HEK293 (cell line): ENCODE data around the gene MRPL32.

Experiments used
- CTCF ChIA-PET: fragments of 350-600 bp; formaldehyde crosslinking; extraction: SDS; loops from one replicate; lab custom pipeline; 2021; ENCODE audit warnings: antibody characterized with exemption; lab: Yijun Ruan, JAX
- POLR2A ChIA-PET: fragments of 300-600 bp; formaldehyde crosslinking; extraction: SDS; loops from one replicate; lab custom pipeline; 2020; ENCODE audit warnings: antibody characterized with exemption, inconsistent platforms; lab: Yijun Ruan, JAX
- H3K27ac ChIP-seq: fragments of 200-500 bp; sonication (Bioruptor generic); 2 replicates; pipeline ENCODE4 v1.5.1; 2014; ENCODE audit warnings: low read depth, low read length, control low read depth, inconsistent platforms; ENCODE audit errors: extremely low read depth
- H3K36me3 ChIP-seq, 2 experiments: fragments of 200-500 bp in 1 of 2; sonication (Bioruptor generic) in 1 of 2; 1 replicate in 1 of 2; 2 replicates in 1 of 2; pipeline ENCODE4 v1.5.1; 2014 to 2017; ENCODE audit warnings: inconsistent platforms in 2 of 2, low read length in 2 of 2; ENCODE audit not compliant: control insufficient read depth in 2 of 2, insufficient read depth in 1 of 2
- H3K4me1 ChIP-seq: fragments of 200-500 bp; sonication (Bioruptor generic); 2 replicates; pipeline ENCODE4 v1.5.1; 2014; ENCODE audit warnings: mild to moderate bottlenecking, low read length, inconsistent platforms; ENCODE audit not compliant: control insufficient read depth, insufficient read depth
- H3K4me3 ChIP-seq: 2 replicates; pipeline ENCODE4 v1.5.1; 2011; ENCODE audit warnings: low read depth, mild to moderate bottlenecking, control low read depth, low read length, moderate library complexity
- H3K9me3 ChIP-seq: fragments of 200-500 bp; sonication (Bioruptor generic); 2 replicates; pipeline ENCODE4 v1.5.1; 2014; ENCODE audit warnings: low read depth, low read length, inconsistent platforms; ENCODE audit not compliant: control insufficient read depth, insufficient read depth
- GFI1B ChIP-seq: fragments of 450-650 bp; formaldehyde crosslinking; IDR thresholded peaks from 2 replicates; pipeline ENCODE4 v1.5.1; 2016; ENCODE audit warnings: missing biosample characterization, missing genetic modification characterization
- HIC1 ChIP-seq: fragments of 450-650 bp; formaldehyde crosslinking; IDR thresholded peaks from 2 replicates; pipeline ENCODE4 v1.5.1; 2016; ENCODE audit warnings: missing biosample characterization, missing genetic modification characterization
- HOXA7 ChIP-seq: sonication (generic); formaldehyde crosslinking; IDR thresholded peaks from 2 replicates; pipeline ENCODE4 v1.8.1; 2022; ENCODE audit warnings: missing genetic modification reagents, borderline replicate concordance
- IKZF3 ChIP-seq: fragments of 450-650 bp; IDR thresholded peaks from 2 replicates; pipeline ENCODE4 v1.5.0; 2018; ENCODE audit warnings: missing biosample characterization, mild to moderate bottlenecking, missing genetic modification characterization, moderate library complexity
- YY1 ChIP-seq: fragments of 450-650 bp; formaldehyde crosslinking; IDR thresholded peaks from 2 replicates; pipeline ENCODE4 v1.5.1; 2018; ENCODE audit warnings: missing biosample characterization, missing genetic modification characterization
- ZBTB49 ChIP-seq: fragments of 450-650 bp; formaldehyde crosslinking; IDR thresholded peaks from 2 replicates; pipeline ENCODE4 v1.5.1; 2016; ENCODE audit warnings: missing biosample characterization, missing genetic modification characterization, low read depth
- ZBTB7A ChIP-seq: fragments of 450-650 bp; formaldehyde crosslinking; IDR thresholded peaks from 2 replicates; pipeline ENCODE4 v1.5.1; 2016; ENCODE audit warnings: low read depth, missing biosample characterization, missing genetic modification characterization
- ZNF16 ChIP-seq: fragments of 450-650 bp; formaldehyde crosslinking; IDR thresholded peaks from 2 replicates; pipeline ENCODE4 v1.5.1; 2016; ENCODE audit warnings: low read depth, missing biosample characterization, missing genetic modification characterization
- ZNF184 ChIP-seq: fragments of 450-650 bp; IDR thresholded peaks from 2 replicates; pipeline ENCODE4 v1.5.1; 2018; ENCODE audit warnings: missing biosample characterization, mild to moderate bottlenecking, missing genetic modification characterization
- ZNF214 ChIP-seq: fragments of 450-650 bp; formaldehyde crosslinking; IDR thresholded peaks from 2 replicates; pipeline ENCODE4 v1.5.1; 2017; ENCODE audit warnings: missing biosample characterization, mild to moderate bottlenecking, missing genetic modification characterization, borderline replicate concordance
- ZNF302 ChIP-seq: fragments of 450-650 bp; formaldehyde crosslinking; IDR thresholded peaks from 2 replicates; pipeline ENCODE4 v1.5.1; 2016; ENCODE audit warnings: missing biosample characterization, missing genetic modification characterization, low read depth
- ZNF394 ChIP-seq: fragments of 450-650 bp; formaldehyde crosslinking; IDR thresholded peaks from 2 replicates; pipeline ENCODE4 v1.5.1; 2016; ENCODE audit warnings: missing biosample characterization, missing genetic modification characterization, mild to moderate bottlenecking, moderate library complexity, borderline replicate concordance
- ZNF501 ChIP-seq: fragments of 450-650 bp; formaldehyde crosslinking; IDR thresholded peaks from 2 replicates; pipeline ENCODE4 v1.5.1; 2016; ENCODE audit warnings: missing biosample characterization, missing genetic modification characterization
- ZNF530 ChIP-seq: fragments of 450-650 bp; formaldehyde crosslinking; IDR thresholded peaks from 2 replicates; pipeline ENCODE4 v1.5.1; 2016; ENCODE audit warnings: low read depth, missing biosample characterization, missing genetic modification characterization
- ZNF571 ChIP-seq: fragments of 450-650 bp; formaldehyde crosslinking; IDR thresholded peaks from 2 replicates; pipeline ENCODE4 v1.5.0; 2017; ENCODE audit warnings: missing biosample characterization, missing genetic modification characterization
- ZNF580 ChIP-seq: fragments of 450-650 bp; formaldehyde crosslinking; IDR thresholded peaks from 2 replicates; pipeline ENCODE4 v1.5.1; 2016; ENCODE audit warnings: missing biosample characterization, missing genetic modification characterization
- ZNF610 ChIP-seq: fragments of 450-650 bp; formaldehyde crosslinking; IDR thresholded peaks from 2 replicates; pipeline ENCODE4 v1.5.1; 2016; ENCODE audit warnings: missing biosample characterization, missing genetic modification characterization, borderline replicate concordance
- ZNF792 ChIP-seq: fragments of 450-650 bp; formaldehyde crosslinking; IDR thresholded peaks from 2 replicates; pipeline ENCODE4 v1.5.1; 2016; ENCODE audit warnings: missing biosample characterization, missing genetic modification characterization
- ZSCAN18 ChIP-seq: fragments of 450-650 bp; formaldehyde crosslinking; IDR thresholded peaks from 2 replicates; pipeline ENCODE4 v1.5.1; 2016; ENCODE audit warnings: missing biosample characterization, missing genetic modification characterization

MRPL32 gene

DNA sequence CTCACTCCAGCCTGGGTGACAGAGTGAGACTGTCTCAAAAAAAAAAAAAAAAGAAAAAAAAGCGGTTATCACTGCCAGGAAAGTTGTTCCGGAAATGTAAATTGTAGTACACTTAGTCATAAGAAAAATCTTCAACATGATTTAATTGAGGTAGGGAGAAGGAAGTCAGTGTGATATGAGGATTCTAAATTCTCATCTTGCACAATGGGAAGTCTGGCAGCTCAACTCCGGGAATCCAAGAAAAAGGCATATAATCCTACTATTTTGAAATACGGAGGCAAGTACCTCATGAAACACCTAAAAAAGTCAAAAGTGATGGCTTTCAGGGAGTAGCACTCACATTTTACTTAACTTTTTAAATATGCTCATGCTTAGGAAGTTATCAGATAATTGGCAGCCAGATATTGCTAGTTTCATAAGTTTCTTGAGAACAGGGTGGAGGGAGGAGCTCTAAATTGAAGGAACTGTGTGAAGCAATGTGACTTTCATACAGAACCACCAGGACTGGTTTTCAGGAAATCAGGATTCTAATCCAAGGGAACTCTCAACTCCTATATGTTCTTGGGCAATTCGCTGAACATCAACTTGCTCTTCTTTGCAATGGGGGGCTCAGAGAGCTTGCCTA, 17.6 kb upstream of the MRPL32 start (continued):
- no peak for TF ChIP-seq ZNF610 (tag by site-specific recombination)
- TF ChIP-seq ZNF302 (tag by site-specific recombination), result no peak
- no peak for TF ChIP-seq ZNF394 (tag by site-specific recombination)
- no peak for TF ChIP-seq ZNF501 (tag by site-specific recombination)
- no peak for TF ChIP-seq ZNF214 (tag by site-specific recombination)
- TF ChIP-seq ZNF530, result no peak

DNA sequence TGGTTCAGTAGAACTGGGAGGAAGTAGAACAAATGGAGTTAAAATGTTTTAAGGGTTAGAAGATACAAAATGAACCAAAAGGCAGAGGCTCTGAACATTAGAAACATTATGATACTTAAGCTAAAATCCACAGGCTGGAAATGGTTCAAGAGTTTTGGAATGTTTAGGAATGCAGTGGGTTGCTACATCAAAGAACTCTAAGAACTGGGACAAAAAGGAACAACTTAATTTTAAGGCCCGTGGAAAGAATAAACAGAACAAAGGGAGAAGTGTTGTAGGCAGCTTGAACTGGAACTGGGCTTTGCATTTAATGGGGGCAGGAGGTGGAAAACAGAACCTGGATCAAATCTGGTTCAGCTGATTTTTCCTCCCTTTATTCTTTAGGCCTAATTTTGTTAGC, 16.8 kb upstream of the MRPL32 start:
- Histone ChIP-seq H3K9me3 (no peaks in the 10 kb centered on the region), H3K4me1 (no peaks in the 10 kb centered on the region), H3K36me3 (peaks cover 23 to 54% of the 10 kb centered on the region in 2 experiments), H3K4me3 (no peak overlapping the region), H3K27ac (no peak overlapping the region)
- ChIA-PET CTCF (interaction anchor here (0.6 to 1.5 kb wide), 2 partner anchors 39 to 975 kb away, joined by 3 to 5 read pairs; no protein-coding TSS in a partner anchor), POLR2A (interaction anchor here (1.4 kb wide), 1 partner anchor 13 kb away, joined by 4 read pairs; no protein-coding TSS in a partner anchor)
- TF ChIP-seq GFI1B (tag by site-specific recombination), result no peak
- no peak for TF ChIP-seq ZBTB49 (tag by site-specific recombination)
- no peak for TF ChIP-seq HOXA7

DNA sequence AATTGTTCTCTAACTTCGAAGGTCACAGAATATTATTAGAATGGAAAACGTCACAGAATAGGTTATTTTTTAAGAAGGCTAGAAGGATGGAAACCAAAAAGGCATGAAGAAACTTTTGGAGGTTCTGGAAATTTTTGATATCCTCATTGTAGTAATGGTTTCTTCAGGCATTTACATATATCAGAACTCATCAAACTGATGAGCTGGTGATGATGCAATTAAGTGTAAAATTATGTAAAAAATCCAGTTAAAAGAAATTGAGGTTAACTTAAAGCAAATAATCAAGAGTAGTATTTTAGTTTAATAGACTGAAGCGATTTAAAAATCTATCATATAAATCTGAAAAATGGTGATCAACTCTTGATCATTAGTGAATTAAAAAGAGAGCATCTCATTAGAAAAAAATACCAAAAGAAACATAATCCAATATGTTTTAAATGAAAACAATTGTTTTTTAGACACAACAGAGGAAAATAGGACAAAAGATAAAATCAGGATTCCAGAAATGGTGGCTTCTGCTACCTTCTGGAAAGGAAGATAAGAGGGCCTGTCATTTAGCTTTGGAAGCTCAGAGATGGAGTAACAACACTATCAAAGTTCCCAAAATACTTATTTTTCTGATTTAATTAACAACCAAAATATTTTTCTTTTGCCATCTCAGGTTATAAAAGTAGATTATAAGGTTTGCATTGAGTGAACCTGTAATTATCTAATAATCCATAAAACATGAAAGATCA, 10.0 kb upstream of the MRPL32 start:
- Histone ChIP-seq H3K4me3 (no peak overlapping the region), H3K4me1 (no peaks in the 10 kb centered on the region), H3K36me3 (peaks cover 78 to 86% of the 10 kb centered on the region in 2 experiments), H3K27ac (no peak overlapping the region), H3K9me3 (no peaks in the 10 kb centered on the region)
- TF ChIP-seq HIC1 (tag by site-specific recombination) (no peak), ZNF580 (tag by site-specific recombination) (no peak), ZNF184 (tag by site-specific recombination) (no peak), ZNF16 (tag by site-specific recombination) (no peak), YY1 (tag by site-specific recombination) (no peak), ZNF792 (tag by site-specific recombination) (no peak), ZBTB7A (tag by site-specific recombination) (no peak), IKZF3 (tag by site-specific recombination) (no peak), ZNF571 (tag by site-specific recombination) (no peak), ZSCAN18 (tag by site-specific recombination) (no peak), HOXA7 (no peak)
- ChIA-PET POLR2A (interaction anchor here (1.4 kb wide), 1 partner anchor 10 kb away, joined by 4 read pairs; the partner anchor contains the start of genes MRPL32 and PSMA2), CTCF (interaction anchor here (1.5 to 1.8 kb wide), 2 partner anchors 10 to 340 kb away, joined by 3 to 4 read pairs; no protein-coding TSS in a partner anchor)
